ENCODE results near the gene SPIRE1.
"Not testable (repeated sequence)": the region's sequence is repeated elsewhere in the genome, so short reads cannot be mapped to it uniquely, and the experiment has no call there.

Gene SPIRE1

GRCh38 chr18:12481915-12482314 is 176.0 kb downstream of the SPIRE1 start:
- DNase-seq: not testable (repeated sequence)

GRCh38 chr18:12479982-12480381 is 177.9 kb downstream of the SPIRE1 start:
- DNase-seq: no peak

GRCh38 chr18:12479536-12479935 is 178.4 kb downstream of the SPIRE1 start:
- no peak for DNase-seq

- peak in 1 of 2 experiments; percentile 3 for DNase-seq
Measured at GRCh38 chr18:12478269-12479047, 179.4 kb downstream of the SPIRE1 start.

GRCh38 chr18:12477606-12478005 is 180.3 kb downstream of the SPIRE1 start:
- DNase-seq: no peak

GRCh38 chr18:12476955-12477354 is 181.0 kb downstream of the SPIRE1 start:
- no peak for DNase-seq

- no peak for DNase-seq
Measured at GRCh38 chr18:12474876-12475275, 183.0 kb downstream of the SPIRE1 start.

- DNase-seq: no peak
Measured at GRCh38 chr18:12474146-12474545, 183.8 kb downstream of the SPIRE1 start.

GRCh38 chr18:12470382-12471075 is 187.4 kb downstream of the SPIRE1 start:
- peak in 1 of 2 experiments; percentile 23 for DNase-seq

GRCh38 chr18:12468445-12468844 is 189.5 kb downstream of the SPIRE1 start:
- no peak for DNase-seq

- no peak for DNase-seq
Measured at GRCh38 chr18:12464731-12465130, 193.2 kb downstream of the SPIRE1 start.

- DNase-seq: no peak
Measured at GRCh38 chr18:12463191-12463590, 194.7 kb downstream of the SPIRE1 start.

GRCh38 chr18:12462242-12462641 is 195.7 kb downstream of the SPIRE1 start:
- DNase-seq: no peak

GRCh38 chr18:12461326-12461725 is 196.6 kb downstream of the SPIRE1 start:
- DNase-seq: no peak

GRCh38 chr18:12460874-12461273 is 197.0 kb downstream of the SPIRE1 start:
- no peak for DNase-seq

GRCh38 chr18:12458771-12459170 is 199.1 kb downstream of the SPIRE1 start:
- DNase-seq: no peak

- no peak for DNase-seq
Measured at GRCh38 chr18:12456441-12456840, 201.5 kb downstream of the SPIRE1 start.

- no peak for DNase-seq
Measured at GRCh38 chr18:12455496-12455895, 202.4 kb downstream of the SPIRE1 start.

- DNase-seq: no peak
Measured at GRCh38 chr18:12452784-12453183, 205.1 kb downstream of the SPIRE1 start.

- DNase-seq: no peak
Measured at GRCh38 chr18:12451428-12451827, 206.5 kb downstream of the SPIRE1 start.

- peak; percentile 14 to 66 for DNase-seq
Measured at GRCh38 chr18:12449051-12449785, 208.7 kb downstream of the SPIRE1 start.

GRCh38 chr18:12445554-12445953 is 212.4 kb downstream of the SPIRE1 start:
- DNase-seq: no peak

- DNase-seq: no peak
Measured at GRCh38 chr18:12443551-12443950, 214.4 kb downstream of the SPIRE1 start.

- no peak for DNase-seq
Measured at GRCh38 chr18:12442946-12443345, 215.0 kb downstream of the SPIRE1 start.
